CD14-positive monocyte (primary cell): ENCODE results near the gene ME3. TPM values are rescaled to one million over a fixed set of nuclear protein-coding genes. Genes with fewer than 3 reads are reported as not detected.

Source experiments
- DNase-seq, 3 donors: peaks; one replicate each; pipeline ENCODE4 v3.0.0-alpha.2; 2011 to 2022
- H2AFZ ChIP-seq: 2 replicates; pipeline ENCODE4 v1.6.0; 2012; ENCODE audit warnings: mild to moderate bottlenecking, low read depth, low read length, inconsistent platforms; ENCODE audit not compliant: insufficient read depth, poor library complexity, severe bottlenecking
- H3K27ac ChIP-seq, 2 donors: 1 replicate in 1 of 2; 2 replicates in 1 of 2; pipeline ENCODE4 v1.5.1; 2012 to 2013; ENCODE audit warnings: low read length in 2 of 2, control low read depth in 1 of 2, inconsistent platforms in 1 of 2, low read depth in 1 of 2, mild to moderate bottlenecking in 1 of 2
- H3K27me3 ChIP-seq, 2 donors: one replicate each; pipeline versions ENCODE4 v1.6.0 to v1.6.1; 2011 to 2013; ENCODE audit warnings: low read length in 2 of 2; ENCODE audit not compliant: control insufficient read depth in 2 of 2, insufficient read depth in 2 of 2
- H3K36me3 ChIP-seq, 2 donors: replicated peaks in 1 of 2; 1 replicate in 1 of 2; 2 replicates in 1 of 2; pipeline versions ENCODE4 v1.5.1 to v1.6.1; 2012 to 2013; ENCODE audit warnings: low read length in 2 of 2, control low read depth in 1 of 2, inconsistent platforms in 1 of 2, mild to moderate bottlenecking in 1 of 2; ENCODE audit not compliant: insufficient read depth in 2 of 2, control insufficient read depth in 1 of 2
- H3K4me1 ChIP-seq, 2 donors: 1 replicate in 1 of 2; 2 replicates in 1 of 2; pipeline versions ENCODE4 v1.5.1 to v1.6.1; 2012 to 2013; ENCODE audit warnings: low read length in 2 of 2, control low read depth in 1 of 2, inconsistent platforms in 1 of 2, mild to moderate bottlenecking in 1 of 2, moderate library complexity in 1 of 2; ENCODE audit not compliant: insufficient read depth in 2 of 2, control insufficient read depth in 1 of 2
- H3K4me2 ChIP-seq: replicated peaks from 2 replicates; pipeline ENCODE3; 2012; ENCODE audit warnings: low read length, moderate library complexity, mild to moderate bottlenecking; ENCODE audit not compliant: poor library complexity, severe bottlenecking; ENCODE audit errors: extremely low read depth
- H3K4me3 ChIP-seq, 3 experiments: fragments of 200-600 bp in 1 of 3; sonication (generic) in 1 of 3; replicated peaks in 1 of 3; 1 replicate in 2 of 3; 2 replicates in 1 of 3; pipeline ENCODE4 v1.5.1; 2011 to 2013; ENCODE audit warnings: low read length in 3 of 3, mild to moderate bottlenecking in 3 of 3, control low read depth in 2 of 3, low read depth in 2 of 3, inconsistent platforms in 1 of 3, moderate library complexity in 1 of 3
- H3K79me2 ChIP-seq: 2 replicates; pipeline ENCODE4 v1.6.0; 2012; ENCODE audit warnings: mild to moderate bottlenecking, control low read depth, inconsistent platforms, low read length, moderate library complexity; ENCODE audit not compliant: insufficient read depth
- H3K9ac ChIP-seq: 2 replicates; pipeline ENCODE4 v1.6.0; 2017; ENCODE audit warnings: low read length, mild to moderate bottlenecking; ENCODE audit not compliant: insufficient read depth, poor library complexity, severe bottlenecking
- H3K9me3 ChIP-seq, 2 donors: replicated peaks in 1 of 2; 1 replicate in 1 of 2; 2 replicates in 1 of 2; pipeline versions ENCODE4 v1.5.1 to v1.6.1; 2012 to 2013; ENCODE audit warnings: low read length in 2 of 2, control low read depth in 1 of 2; ENCODE audit not compliant: control insufficient read depth in 1 of 2, insufficient read depth in 1 of 2
- H4K20me1 ChIP-seq: 2 replicates; pipeline ENCODE4 v1.6.0; 2012; ENCODE audit warnings: mild to moderate bottlenecking, low read length, control low read depth, moderate library complexity; ENCODE audit not compliant: insufficient read depth
- H3K27ac Mint-ChIP-seq, 7 donors: one replicate each; pipeline ENCODE4 v1.8.0; 2020; ENCODE audit warnings: mild to moderate bottlenecking in 7 of 7, mixed read lengths in 7 of 7, moderate library complexity in 6 of 7, inconsistent platforms in 2 of 7
- H3K27me3 Mint-ChIP-seq, 3 donors: one replicate each; pipeline ENCODE4 v1.8.0; 2021 to 2022; ENCODE audit warnings: low read depth in 3 of 3, mild to moderate bottlenecking in 3 of 3, mixed read lengths in 3 of 3, moderate library complexity in 3 of 3, inconsistent platforms in 1 of 3
- H3K36me3 Mint-ChIP-seq, 2 donors: one replicate each; pipeline ENCODE4 v1.8.0; 2020; ENCODE audit warnings: mixed read lengths in 2 of 2, inconsistent platforms in 1 of 2, mild to moderate bottlenecking in 1 of 2
- H3K4me1 Mint-ChIP-seq: one replicate; pipeline ENCODE4 v1.8.0; 2020; ENCODE audit warnings: mild to moderate bottlenecking, mixed read lengths
- H3K4me3 Mint-ChIP-seq, 2 donors: one replicate each; pipeline ENCODE4 v1.8.0; 2020; ENCODE audit warnings: mild to moderate bottlenecking in 2 of 2, mixed read lengths in 2 of 2, moderate library complexity in 1 of 2
- H3K9me3 Mint-ChIP-seq, 7 donors: one replicate each; pipeline ENCODE4 v1.8.0; 2020 to 2022; ENCODE audit warnings: mixed read lengths in 7 of 7, mild to moderate bottlenecking in 6 of 7, moderate library complexity in 6 of 7, inconsistent platforms in 2 of 7
- CTCF ChIP-seq: fragments of 200-600 bp; IDR thresholded peaks from one replicate; pipeline ENCODE4 v1.8.0; 2022; ENCODE audit warnings: antibody characterized with exemption, mild to moderate bottlenecking
- WGBS: methylation state at CpG from one replicate; pipeline ENCODE4 v1.1.5; 2013; ENCODE audit warnings: missing lambda C conversion rate; ENCODE audit not compliant: insufficient coverage; 5-methylcytosine and 5-hydroxymethylcytosine counted together
- intact Hi-C, 2 donors: fragments of 100-400 bp; cut with micrococcal nuclease; formaldehyde crosslinking; loops; one replicate each; pipeline versions ENCODE4 v1.15.0 to v1.15.1; 2023
- polyA plus RNA-seq, 3 donors: library from polyadenylated mRNA; depleted of rRNA in 1 of 3; unstranded in 2 of 3; stranded (reverse) in 1 of 3; fragments of 300-500 nt in 2 of 3; fragments of >200 nt in 1 of 3; fragmentation: Illumina TruSeq in 2 of 3; gene quantifications; 1 replicate in 2 of 3; 2 replicates in 1 of 3; pipeline ENCODE4 v1.2.3, GENCODE V29; 2012 to 2021

ME3 gene
- polyA plus RNA-seq, 3 donors = 0.31 to 3.0 (median 0.42) TPM

- no peak overlapping the region for H3K4me2 ChIP-seq
- no peaks in the 10 kb centered on the region for H4K20me1 ChIP-seq
- intact Hi-C loops = no loop called here
- H3K27ac ChIP-seq = no peak overlapping the region
- H2AFZ ChIP-seq = no peak overlapping the region
- Mint-ChIP-seq H3K27me3 (peaks cover 0 to 4% (median 0%) of the 10 kb centered on the region in 3 donors), H3K27ac (no peak overlapping the region), H3K4me3 (no peak overlapping the region), H3K4me1 (peaks cover 12% of the 10 kb centered on the region), H3K36me3 (no peaks in the 10 kb centered on the region), H3K9me3 (peaks cover 0 to 1% (median 0%) of the 10 kb centered on the region in 7 donors)
- H3K4me1 ChIP-seq = no peaks in the 10 kb centered on the region
- H3K36me3 ChIP-seq = no peaks in the 10 kb centered on the region
- no CpG with 5 or more reads among the region's 2 CpGs for whole genome bisulfite sequencing
- DNase-seq = no peak
- TF ChIP-seq CTCF = no peak
- H3K79me2 ChIP-seq = no peaks in the 10 kb centered on the region
- H3K4me3 ChIP-seq = no peak overlapping the region
- no peaks in the 10 kb centered on the region for H3K9me3 ChIP-seq
- no peaks in the 10 kb centered on the region for H3K27me3 ChIP-seq
- H3K9ac ChIP-seq = no peak overlapping the region
These were observed 46.4 kb downstream of the ME3 start for GRCh38 chr11:86625981-86626380.

- Histone ChIP-seq H3K36me3 (no peaks in the 10 kb centered on the region), H3K4me2 (no peak overlapping the region), H3K79me2 (no peaks in the 10 kb centered on the region), H3K4me3 (no peak overlapping the region), H3K27me3 (no peaks in the 10 kb centered on the region), H4K20me1 (no peaks in the 10 kb centered on the region), H2AFZ (no peak overlapping the region), H3K9me3 (no peaks in the 10 kb centered on the region), H3K9ac (no peak overlapping the region), H3K4me1 (no peaks in the 10 kb centered on the region), H3K27ac (no peak overlapping the region)
- H3K4me3 Mint-ChIP-seq = no peak overlapping the region
- H3K27ac Mint-ChIP-seq = no peak overlapping the region
- TF ChIP-seq CTCF = no peak
- no peaks in the 10 kb centered on the region for H3K36me3 Mint-ChIP-seq
- intact Hi-C loops = no loop called here
- no CpG with 5 or more reads among the region's 2 CpGs for WGBS
- H3K9me3 Mint-ChIP-seq = peaks cover 0 to 1% (median 0%) of the 10 kb centered on the region in 7 donors
- H3K4me1 Mint-ChIP-seq = peaks cover 12% of the 10 kb centered on the region
- peaks cover 0 to 1% (median 0%) of the 10 kb centered on the region in 3 donors for H3K27me3 Mint-ChIP-seq
- no peak for DNase-seq
These were observed 46.9 kb downstream of the ME3 start for GRCh38 chr11:86625544-86625943.
